HL-60/S4 treated with retinoic acid at 250 ng/mL for 4 days and 3 days (cell line): ENCODE measurements around the gene VWF.
"Not testable (repeated sequence)": the region's sequence is repeated elsewhere in the genome, so short reads cannot be mapped to it uniquely, and the experiment has no call there.

Experiments used
- in situ Hi-C: fragments of 300-500 bp; cut with MboI; formaldehyde crosslinking; loops from 2 replicates; pipeline ENCODE4 v1.7.0; 2022; ENCODE audit warnings: low sequenced_read_pairs

Gene VWF

DNA sequence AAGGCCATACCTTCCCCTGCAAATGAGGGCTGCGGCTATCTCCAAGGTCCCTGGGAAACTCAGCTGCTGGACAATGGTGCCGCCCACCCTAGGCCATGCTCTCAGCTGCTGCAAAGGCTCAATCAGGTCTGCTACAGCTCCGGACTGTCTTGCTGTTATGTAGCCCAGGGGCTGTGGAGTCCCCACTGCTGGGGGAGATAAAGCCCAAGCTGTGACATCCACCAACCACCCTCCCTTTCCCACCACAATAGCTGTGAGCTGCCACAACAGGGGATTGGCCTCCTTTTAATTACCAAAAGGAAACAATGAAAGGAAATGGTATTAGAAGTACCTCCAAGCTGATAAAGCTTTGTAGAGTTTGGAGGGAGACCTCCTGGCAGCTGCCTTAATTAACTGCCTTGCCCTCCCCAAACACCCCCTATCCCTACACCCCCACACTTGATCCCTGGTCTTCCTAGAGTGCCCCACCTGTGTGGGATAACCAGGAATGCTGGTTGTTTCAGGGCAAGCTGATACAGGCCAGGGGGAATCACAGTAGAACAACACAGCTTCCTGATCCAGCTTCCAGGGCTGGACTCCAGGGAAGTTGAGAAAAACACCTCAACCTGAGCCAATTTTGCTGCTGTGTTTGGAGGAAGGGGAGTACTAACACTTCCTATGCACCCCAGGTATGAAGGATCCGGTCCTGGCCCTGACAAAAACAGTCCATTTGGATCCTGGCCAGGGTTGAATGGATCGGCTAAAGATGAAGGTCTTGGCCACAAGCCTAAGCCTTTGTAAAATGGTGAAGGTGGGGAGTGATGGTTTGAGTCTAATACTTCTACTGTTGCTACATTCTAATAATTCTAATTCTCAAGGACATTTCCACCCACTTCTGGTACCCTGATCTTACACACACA lies at the start of gene VWF:
Gene VWF, minus strand, starts transcription at position 260 of the 899 bp plus-strand sequence. CDS start 1,474 bp downstream, outside the sequence.
- in situ Hi-C loops, result no loop called here

GRCh38 chr12:6172862-6173261 lies 48.4 kb upstream of the VWF start:
- in situ Hi-C loops, result no loop called here

DNA sequence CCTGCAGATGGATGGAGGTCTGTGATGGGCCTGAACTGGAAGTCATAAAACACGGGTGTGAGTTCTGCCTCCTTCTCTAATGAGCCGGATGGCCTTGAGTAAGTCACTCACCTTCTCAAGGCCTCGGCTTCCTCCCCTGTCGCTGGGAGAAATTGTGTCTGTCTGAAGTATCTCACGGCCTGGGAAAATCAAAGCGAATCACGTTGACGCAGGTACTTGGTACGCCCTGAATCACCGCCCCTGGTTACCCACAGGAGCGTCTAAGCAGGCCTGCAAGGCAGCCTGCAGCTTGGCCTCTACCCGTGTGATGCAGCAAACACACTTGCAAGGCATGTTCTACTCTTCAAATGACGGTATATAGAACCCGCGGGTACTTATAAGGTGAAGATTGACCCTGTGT lies 47.6 kb upstream of the VWF start:
- in situ Hi-C loops, result no loop called here

GRCh38 chr12:6171409-6172015 lies 47.0 kb upstream of the VWF start:
- in situ Hi-C loops, result no loop called here

- in situ Hi-C loops, result no loop called here
Measured at GRCh38 chr12:6167327-6168280, 43.1 kb upstream of the VWF start.

GRCh38 chr12:6166808-6167207 lies 42.3 kb upstream of the VWF start:
- in situ Hi-C loops, result no loop called here

DNA sequence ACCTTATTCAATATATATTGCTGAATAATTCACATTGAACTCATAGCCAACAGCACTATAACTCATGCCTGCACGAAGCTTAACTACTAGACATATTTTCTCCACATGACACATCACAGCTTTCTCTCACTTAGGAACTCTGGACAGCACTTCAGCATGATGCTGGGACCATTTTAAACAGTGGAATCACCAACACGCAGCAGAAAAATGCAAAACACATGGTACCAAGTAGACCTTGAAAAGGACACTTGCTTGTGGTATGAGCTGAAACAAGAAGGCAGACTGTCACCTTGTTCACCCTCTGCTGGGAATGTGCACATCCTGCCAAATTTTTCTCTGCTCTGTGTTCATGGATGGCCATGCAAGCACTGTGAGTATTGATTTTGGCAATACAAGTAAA lies 40.9 kb upstream of the VWF start:
- in situ Hi-C loops, result no loop called here

- in situ Hi-C loops, result no loop called here
Measured at GRCh38 chr12:6163416-6164060, 39.1 kb upstream of the VWF start.

GRCh38 chr12:6161124-6161882 lies 36.8 kb upstream of the VWF start:
- in situ Hi-C loops, result no loop called here

GRCh38 chr12:6160049-6160649 lies 35.7 kb upstream of the VWF start:
- in situ Hi-C loops, result not testable (repeated sequence)

DNA sequence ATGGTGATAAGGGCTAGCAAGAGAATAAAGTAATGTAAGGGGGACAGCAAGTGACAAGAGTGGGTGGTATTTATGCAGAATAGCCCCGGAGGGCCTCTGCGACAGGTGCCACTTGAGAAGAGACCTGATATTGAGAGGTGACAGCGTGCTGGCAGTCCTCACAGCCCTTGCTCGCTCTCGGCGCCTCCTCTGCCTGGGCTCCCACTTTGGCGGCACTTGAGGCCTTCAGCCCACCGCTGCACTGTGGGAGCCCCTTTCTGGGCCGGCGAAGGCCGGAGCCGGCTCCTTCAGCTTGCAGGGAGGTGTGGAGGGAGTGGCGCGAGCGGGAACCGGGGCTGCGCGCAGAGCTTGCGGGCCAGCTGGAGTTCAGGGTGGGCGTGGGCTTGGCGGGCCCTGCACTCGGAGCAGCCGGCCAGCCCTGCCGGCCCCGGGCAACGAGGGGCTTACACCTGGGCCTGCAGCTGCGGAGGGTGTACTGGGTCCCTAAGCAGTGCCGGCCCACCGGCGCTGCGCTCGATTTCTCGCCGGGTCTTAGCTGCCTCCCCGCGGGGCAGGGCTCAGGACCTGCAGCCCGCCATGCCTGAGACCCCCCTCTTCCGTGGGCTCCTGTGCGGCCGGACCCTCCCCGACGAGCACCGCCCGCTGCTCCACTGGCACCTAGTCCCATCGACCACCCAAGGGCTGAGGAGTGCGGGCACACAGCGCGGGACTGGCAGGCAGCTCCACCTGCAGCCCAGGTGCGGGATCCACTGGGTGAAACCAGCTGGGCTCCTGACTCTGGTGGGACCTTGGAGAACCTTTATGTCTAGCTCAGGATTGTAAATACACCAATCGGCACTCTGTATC lies 34.9 kb upstream of the VWF start:
- in situ Hi-C loops, result not testable (repeated sequence)

- in situ Hi-C loops, result no loop called here
Measured at GRCh38 chr12:6158749-6159148, 34.3 kb upstream of the VWF start.

GRCh38 chr12:6158255-6158654 lies 33.8 kb upstream of the VWF start:
- in situ Hi-C loops, result no loop called here

GRCh38 chr12:6157482-6157881 lies 33.0 kb upstream of the VWF start:
- in situ Hi-C loops, result no loop called here

DNA sequence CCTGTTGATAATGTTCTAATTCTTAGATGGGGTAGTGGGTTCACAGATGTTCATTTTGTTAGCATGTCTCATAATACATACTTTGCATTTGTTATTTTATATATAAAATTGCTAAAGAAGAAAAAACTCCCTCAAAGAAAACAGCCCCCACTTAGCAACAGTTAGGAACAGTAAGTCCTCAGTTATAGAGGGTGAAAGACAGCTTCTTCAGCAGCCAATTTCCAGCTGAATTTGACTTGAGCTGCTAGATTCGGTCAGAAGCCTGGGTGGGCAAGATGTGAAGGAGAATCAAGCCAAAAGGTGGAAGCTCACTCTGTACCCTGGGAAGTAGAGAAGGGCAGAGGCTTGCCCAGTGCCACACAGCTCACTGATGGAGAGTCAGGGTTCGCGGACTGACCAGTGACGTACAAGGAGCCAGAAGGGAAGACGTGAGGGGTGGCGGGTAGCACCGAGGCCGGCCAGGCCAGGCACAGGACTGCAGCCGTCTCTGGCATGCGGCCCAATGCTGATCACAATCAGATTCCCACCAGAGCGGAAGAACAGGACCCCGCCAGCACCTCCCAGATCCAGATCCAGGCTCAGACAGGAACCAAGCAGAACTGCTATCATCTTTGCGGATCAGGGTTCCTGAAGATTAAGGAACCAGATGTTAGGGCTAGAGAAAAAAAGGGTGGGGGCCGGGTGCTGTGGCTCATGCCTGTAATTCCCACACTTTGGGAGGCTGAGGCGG lies 30.4 kb upstream of the VWF start:
- in situ Hi-C loops, result no loop called here

GRCh38 chr12:6148722-6149121 lies 24.3 kb upstream of the VWF start:
- in situ Hi-C loops, result not testable (repeated sequence)

DNA sequence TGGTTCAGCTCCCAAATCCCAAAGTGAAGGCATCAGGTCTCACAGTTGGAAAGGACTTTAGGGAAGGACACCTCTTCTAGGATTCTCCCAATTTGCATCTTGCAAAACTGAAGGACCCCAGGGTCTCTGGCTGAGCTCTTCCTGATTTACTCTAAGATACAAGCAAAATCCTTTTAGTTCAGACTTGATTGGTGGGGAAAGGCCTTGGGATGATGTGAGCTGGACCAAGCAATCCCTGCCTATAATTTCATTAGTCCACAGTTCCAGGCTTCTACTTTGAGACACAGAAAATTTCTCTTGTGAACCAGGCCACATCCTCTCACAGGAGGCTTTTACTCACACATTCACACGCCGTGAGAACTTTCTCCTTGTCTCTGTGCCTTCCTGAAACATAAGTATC lies 23.6 kb upstream of the VWF start:
- in situ Hi-C loops, result no loop called here

DNA sequence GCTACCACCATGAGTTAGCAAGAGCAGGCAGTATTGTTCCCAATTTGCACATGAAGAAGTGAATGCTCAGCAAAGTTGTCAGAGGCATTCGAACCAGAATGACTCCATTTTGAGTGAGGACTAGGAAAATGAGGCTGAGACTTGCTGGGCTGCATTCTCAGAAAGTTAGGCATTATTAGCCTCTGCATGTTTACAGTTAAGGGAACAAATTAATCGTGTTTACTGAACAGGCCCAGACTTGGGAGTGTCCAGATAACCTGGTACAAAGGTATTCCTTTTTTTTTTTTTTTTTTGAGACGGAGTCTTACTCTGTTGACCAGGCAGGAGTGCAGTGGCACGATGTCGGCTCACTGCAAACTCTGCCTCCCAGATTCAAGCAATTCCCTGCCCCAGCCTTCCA lies 22.5 kb upstream of the VWF start:
- in situ Hi-C loops, result no loop called here
